Choroid plexus epithelial cell (primary cell): ENCODE data around the gene RPTOR.

Experiments used
- DNase-seq: peaks from one replicate; pipeline ENCODE4 v3.0.0-alpha.2; 2010; ENCODE audit warnings: low read depth
- H3K4me3 ChIP-seq: 2 replicates; pipeline ENCODE4 v1.5.1; 2011; ENCODE audit warnings: low read depth, mild to moderate bottlenecking, control low read depth, low read length, moderate library complexity
- CTCF ChIP-seq: conservative IDR thresholded peaks from 2 replicates; pipeline ENCODE4 v1.5.1; 2011; ENCODE audit warnings: low read depth, mild to moderate bottlenecking, control low read depth, inconsistent platforms, low read length, moderate library complexity

Gene RPTOR

GRCh38 chr17:80745183-80745582 lies 200.5 kb downstream of the RPTOR start:
- H3K4me3 ChIP-seq = no peak overlapping the region
- DNase-seq = no peak
- no peak for TF ChIP-seq CTCF

- no peak for DNase-seq
- H3K4me3 ChIP-seq = no peak overlapping the region
- TF ChIP-seq CTCF = no peak
Observed at GRCh38 chr17:80746262-80746935, 201.8 kb downstream of the RPTOR start.

DNA sequence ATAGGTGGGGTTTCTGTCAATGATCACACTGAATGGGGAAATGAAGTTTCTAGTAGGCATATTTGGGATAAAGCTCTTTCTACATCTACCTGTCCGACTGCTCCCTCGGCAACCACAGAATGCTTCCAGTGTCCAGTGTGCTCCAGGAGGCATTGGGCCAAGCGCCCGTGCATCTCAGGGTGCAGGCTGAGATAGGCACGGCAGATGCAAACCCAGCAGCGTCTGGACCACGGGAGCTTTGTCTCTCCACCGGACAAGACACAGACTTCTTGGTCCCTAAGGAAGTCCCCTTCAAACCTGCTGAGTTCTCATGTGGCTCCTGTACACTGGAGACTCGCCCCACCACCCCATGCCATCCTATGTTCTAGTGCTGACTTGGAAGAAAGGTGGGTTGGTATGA lies 202.8 kb downstream of the RPTOR start:
- TF ChIP-seq CTCF = no peak
- H3K4me3 ChIP-seq = no peak overlapping the region
- DNase-seq = no peak

GRCh38 chr17:80749611-80750010 lies 205.0 kb downstream of the RPTOR start:
- H3K4me3 ChIP-seq = no peak overlapping the region
- TF ChIP-seq CTCF = no peak
- DNase-seq = no peak

GRCh38 chr17:80750263-80750662 lies 205.6 kb downstream of the RPTOR start:
- no peak for DNase-seq
- no peak overlapping the region for H3K4me3 ChIP-seq
- no peak for TF ChIP-seq CTCF

GRCh38 chr17:80751070-80751945 lies 206.7 kb downstream of the RPTOR start:
- H3K4me3 ChIP-seq = no peak overlapping the region
- DNase-seq = no peak
- TF ChIP-seq CTCF = peak; percentile 12
